KMS-11 (cell line): ENCODE results near the gene GCGR.

Source experiments
- H2AFZ ChIP-seq: fragments of 200-600 bp; sonication (generic); 2 replicates; pipeline ENCODE4 v1.6.1; 2016; ENCODE audit warnings: antibody characterized with exemption, mixed run types, low read depth
- H3K27ac ChIP-seq: fragments of 200-600 bp; sonication (generic); 2 replicates; pipeline ENCODE4 v1.6.1; 2016; ENCODE audit warnings: mild to moderate bottlenecking, mixed run types
- H3K27me3 ChIP-seq: fragments of 200-600 bp; sonication (generic); 2 replicates; pipeline ENCODE4 v1.6.1; 2017; ENCODE audit warnings: mild to moderate bottlenecking, low read depth, mixed run types, moderate library complexity; ENCODE audit not compliant: insufficient read depth
- H3K36me3 ChIP-seq: fragments of 200-600 bp; sonication (generic); 2 replicates; pipeline ENCODE4 v1.6.1; 2017; ENCODE audit warnings: mild to moderate bottlenecking, mixed run types; ENCODE audit not compliant: insufficient read depth
- H3K4me1 ChIP-seq: fragments of 200-600 bp; sonication (generic); 2 replicates; pipeline ENCODE4 v1.6.1; 2016; ENCODE audit warnings: mild to moderate bottlenecking, low read depth, mixed run types; ENCODE audit not compliant: poor library complexity, severe bottlenecking
- H3K4me2 ChIP-seq: fragments of 200-600 bp; sonication (generic); 2 replicates; pipeline ENCODE4 v1.7.0; 2016; ENCODE audit warnings: mild to moderate bottlenecking, mixed run types
- H3K4me3 ChIP-seq: fragments of 200-600 bp; sonication (generic); IDR thresholded peaks from 2 replicates; pipeline ENCODE4 v1.6.1; 2017; ENCODE audit warnings: low read depth, low read length, mixed read lengths; ENCODE audit not compliant: insufficient read depth
- H3K79me2 ChIP-seq: fragments of 200-600 bp; sonication (generic); 2 replicates; pipeline ENCODE4 v1.6.1; 2016; ENCODE audit warnings: low read depth, mixed run types; ENCODE audit not compliant: insufficient read depth
- H3K9ac ChIP-seq: fragments of 200-600 bp; sonication (generic); 2 replicates; pipeline ENCODE4 v1.6.1; 2016; ENCODE audit warnings: mild to moderate bottlenecking, mixed run types
- H4K20me1 ChIP-seq: fragments of 200-600 bp; sonication (generic); 2 replicates; pipeline ENCODE4 v1.6.1; 2016; ENCODE audit warnings: mild to moderate bottlenecking, mixed run types; ENCODE audit not compliant: insufficient read depth
- CTCF ChIP-seq: fragments of 200-600 bp; sonication (generic); conservative IDR thresholded peaks from 2 replicates; pipeline ENCODE4 v1.6.1; 2017; ENCODE audit warnings: low read depth, mild to moderate bottlenecking, antibody characterized with exemption, low read length, moderate library complexity, mixed read lengths

GCGR gene

GRCh38 chr17:81808778-81809555 lies 5.0 kb downstream of the GCGR start:
- Histone ChIP-seq H3K27ac (no peak overlapping the region), H3K36me3 (no peaks in the 10 kb centered on the region), H3K4me2 (no peak overlapping the region), H3K9ac (no peak overlapping the region), H2AFZ (no peak overlapping the region), H3K4me3 (no peak overlapping the region), H3K27me3 (peaks cover 95% of the 10 kb centered on the region), H3K4me1 (no peaks in the 10 kb centered on the region), H4K20me1 (no peaks in the 10 kb centered on the region), H3K79me2 (no peaks in the 10 kb centered on the region)
- no peak for TF ChIP-seq CTCF

DNA sequence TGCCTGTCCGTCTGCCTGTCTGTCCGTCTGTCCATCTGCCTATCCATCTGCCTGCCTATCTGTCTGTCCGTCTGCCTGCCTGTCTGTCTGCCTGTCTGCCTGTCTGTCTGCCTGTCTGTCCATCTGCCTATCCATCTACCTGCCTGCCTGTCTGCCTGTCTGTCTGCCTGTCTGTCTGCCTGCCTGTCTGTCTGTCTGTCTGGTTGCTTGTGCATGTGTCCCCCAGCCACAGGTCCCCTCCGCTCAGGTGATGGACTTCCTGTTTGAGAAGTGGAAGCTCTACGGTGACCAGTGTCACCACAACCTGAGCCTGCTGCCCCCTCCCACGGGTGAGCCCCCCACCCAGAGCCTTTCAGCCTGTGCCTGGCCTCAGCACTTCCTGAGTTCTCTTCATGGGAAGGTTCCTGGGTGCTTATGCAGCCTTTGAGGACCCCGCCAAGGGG lies 5.6 kb downstream of the GCGR start:
- H3K36me3 ChIP-seq: no peaks in the 10 kb centered on the region
- H3K9ac ChIP-seq: no peak overlapping the region

DNA sequence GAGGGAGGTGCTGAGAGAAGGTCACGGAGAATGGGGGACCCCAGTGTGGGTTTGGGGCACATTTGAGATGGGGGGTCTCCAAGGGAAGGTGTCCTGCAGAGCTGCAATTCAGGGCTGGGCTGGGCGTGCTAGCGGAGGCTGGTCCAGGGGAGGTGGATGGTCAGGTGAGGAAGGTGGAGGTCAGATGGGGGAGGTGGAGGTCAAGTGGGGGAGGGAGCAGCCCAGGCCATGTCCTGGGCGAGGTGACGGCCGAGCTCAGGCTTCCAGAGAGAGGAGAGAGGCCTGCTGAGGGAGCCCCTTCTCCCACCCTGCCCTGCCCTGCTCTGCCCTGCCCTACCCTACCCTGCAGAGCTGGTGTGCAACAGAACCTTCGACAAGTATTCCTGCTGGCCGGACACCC lies 6.5 kb downstream of the GCGR start:
- Histone ChIP-seq H3K4me3 (no peak overlapping the region), H3K4me2 (no peak overlapping the region), H2AFZ (no peak overlapping the region), H3K27ac (no peak overlapping the region), H4K20me1 (no peaks in the 10 kb centered on the region), H3K4me1 (no peaks in the 10 kb centered on the region), H3K9ac (no peak overlapping the region), H3K79me2 (no peaks in the 10 kb centered on the region), H3K27me3 (peaks cover 93% of the 10 kb centered on the region), H3K36me3 (no peaks in the 10 kb centered on the region)
- no peak for TF ChIP-seq CTCF

More for the DNA sequence above, 5.6 kb downstream of the GCGR start:
- peaks cover 96% of the 10 kb centered on the region for H3K27me3 ChIP-seq
- no peaks in the 10 kb centered on the region for H3K4me1 ChIP-seq
- H2AFZ ChIP-seq: no peak overlapping the region
- no peaks in the 10 kb centered on the region for H4K20me1 ChIP-seq
- TF ChIP-seq CTCF: no peak
- H3K4me2 ChIP-seq: no peak overlapping the region
- no peak overlapping the region for H3K27ac ChIP-seq
- no peak overlapping the region for H3K4me3 ChIP-seq
- H3K79me2 ChIP-seq: no peaks in the 10 kb centered on the region

DNA sequence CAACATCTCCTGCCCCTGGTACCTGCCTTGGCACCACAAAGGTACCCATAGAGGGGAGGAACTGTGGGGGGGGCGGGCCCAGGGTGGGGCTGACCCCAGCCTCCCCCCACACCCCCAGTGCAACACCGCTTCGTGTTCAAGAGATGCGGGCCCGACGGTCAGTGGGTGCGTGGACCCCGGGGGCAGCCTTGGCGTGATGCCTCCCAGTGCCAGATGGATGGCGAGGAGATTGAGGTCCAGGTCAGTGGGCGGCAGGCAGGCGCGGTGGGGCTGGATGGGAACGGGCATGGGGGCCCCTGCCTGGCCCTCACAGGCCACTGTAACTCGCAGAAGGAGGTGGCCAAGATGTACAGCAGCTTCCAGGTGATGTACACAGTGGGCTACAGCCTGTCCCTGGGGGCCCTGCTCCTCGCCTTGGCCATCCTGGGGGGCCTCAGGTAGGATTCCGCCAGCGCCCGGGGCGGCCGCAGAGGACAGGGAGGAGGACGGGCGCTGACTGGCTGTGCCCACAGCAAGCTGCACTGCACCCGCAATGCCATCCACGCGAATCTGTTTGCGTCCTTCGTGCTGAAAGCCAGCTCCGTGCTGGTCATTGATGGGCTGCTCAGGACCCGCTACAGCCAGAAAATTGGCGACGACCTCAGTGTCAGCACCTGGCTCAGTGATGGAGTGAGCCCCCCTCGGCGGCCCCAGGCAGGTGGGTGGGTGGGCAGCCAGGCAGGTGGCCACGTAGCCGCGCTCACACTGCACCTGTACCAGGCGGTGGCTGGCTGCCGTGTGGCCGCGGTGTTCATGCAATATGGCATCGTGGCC lies 7.1 kb downstream of the GCGR start:
- H3K27ac ChIP-seq: no peak overlapping the region
- H3K4me3 ChIP-seq: no peak overlapping the region
- no peaks in the 10 kb centered on the region for H3K36me3 ChIP-seq
- TF ChIP-seq CTCF: no peak
- no peak overlapping the region for H3K9ac ChIP-seq
- no peak overlapping the region for H2AFZ ChIP-seq
- H3K4me1 ChIP-seq: no peaks in the 10 kb centered on the region
- peaks cover 92% of the 10 kb centered on the region for H3K27me3 ChIP-seq
- H4K20me1 ChIP-seq: no peaks in the 10 kb centered on the region
- no peaks in the 10 kb centered on the region for H3K79me2 ChIP-seq
- H3K4me2 ChIP-seq: no peak overlapping the region
